Neural cell (in vitro differentiated cells): ENCODE measurements around the gene CRACR2B. TPM values are rescaled to one million over a fixed set of nuclear protein-coding genes. Genes with fewer than 3 reads are reported as not detected.

ENCODE experiments used
- H2AFZ ChIP-seq: fragments of 200-600, 300-800 bp; sonication (generic), shearing (Covaris generic); 2 replicates; pipeline ENCODE4 v1.6.0; 2014; ENCODE audit warnings: low read depth, mild to moderate bottlenecking, antibody characterized with exemption, low read length, moderate library complexity
- H3F3A ChIP-seq: fragments of 200-600 bp; shearing (Covaris generic); 2 replicates; pipeline ENCODE4 v1.6.1; 2016; ENCODE audit warnings: mild to moderate bottlenecking, moderate library complexity, mixed read lengths, antibody characterized with exemption, low read length; ENCODE audit not compliant: insufficient read depth, poor library complexity, severe bottlenecking
- H3K27ac ChIP-seq: fragments of 200-600, 300-800 bp; sonication (generic), shearing (Covaris generic); 2 replicates; pipeline ENCODE4 v1.5.1; 2014; ENCODE audit warnings: mild to moderate bottlenecking, low read length, moderate library complexity
- H3K27me3 ChIP-seq: fragments of 300-800, 200-600 bp; sonication (generic), shearing (Covaris generic); 2 replicates; pipeline ENCODE4 v1.6.0; 2014; ENCODE audit warnings: mild to moderate bottlenecking, low read depth, low read length, moderate library complexity; ENCODE audit not compliant: insufficient read depth
- H3K36me3 ChIP-seq: fragments of 300-800, 200-600 bp; sonication (generic), shearing (Covaris generic); 2 replicates; pipeline ENCODE4 v1.5.1; 2014; ENCODE audit warnings: mild to moderate bottlenecking, antibody characterized with exemption, low read length, moderate library complexity; ENCODE audit not compliant: insufficient read depth
- H3K4me2 ChIP-seq: fragments of 300-800, 200-600 bp; sonication (generic), shearing (Covaris generic); 2 replicates; pipeline ENCODE4 v1.6.0; 2014; ENCODE audit warnings: mild to moderate bottlenecking, low read length
- H3K4me3 ChIP-seq: fragments of 300-800, 200-600 bp; sonication (generic), shearing (Covaris generic); 2 replicates; pipeline ENCODE4 v1.5.1; 2014; ENCODE audit warnings: mild to moderate bottlenecking, low read length, moderate library complexity
- H3K79me2 ChIP-seq: fragments of 200-600 bp; shearing (Covaris generic); replicated peaks from 2 replicates; pipeline ENCODE4 v1.6.0; 2014; ENCODE audit warnings: mild to moderate bottlenecking, low read length, moderate library complexity; ENCODE audit not compliant: insufficient read depth
- H3K9ac ChIP-seq: fragments of 300-800, 200-600 bp; sonication (generic), shearing (Covaris generic); 2 replicates; pipeline ENCODE4 v1.6.1; 2016; ENCODE audit warnings: mild to moderate bottlenecking, low read length, mixed read lengths
- H3K9me2 ChIP-seq: fragments of 200-600 bp; shearing (Covaris generic); 2 replicates; pipeline ENCODE4 v1.6.1; 2016; ENCODE audit warnings: mild to moderate bottlenecking, low read length, mixed read lengths; ENCODE audit not compliant: insufficient read depth
- H3K9me3 ChIP-seq: fragments of 200-600, 300-800 bp; sonication (generic), shearing (Covaris generic); 2 replicates; pipeline ENCODE4 v1.6.1; 2016; ENCODE audit warnings: mild to moderate bottlenecking, mixed run types, low read length, moderate library complexity, mixed read lengths
- H4K20me1 ChIP-seq: fragments of 200-600 bp; shearing (Covaris generic); 2 replicates; pipeline ENCODE4 v1.6.1; 2016; ENCODE audit warnings: mild to moderate bottlenecking, mixed run types; ENCODE audit not compliant: insufficient read depth
- EP300 ChIP-seq: fragments of 450-650 bp; conservative IDR thresholded peaks from 2 replicates; pipeline ENCODE4 v1.6.1; 2014; ENCODE audit warnings: antibody characterized with exemption, mild to moderate bottlenecking, moderate library complexity; ENCODE audit not compliant: poor library complexity, severe bottlenecking
- EZH2 ChIP-seq: fragments of 200-600, 300-800 bp; shearing (Covaris generic), sonication (generic); IDR thresholded peaks from 2 replicates; pipeline ENCODE4 v1.6.1; 2014; ENCODE audit warnings: antibody characterized with exemption, low read length, borderline replicate concordance, mild to moderate bottlenecking; ENCODE audit not compliant: insufficient read depth, poor library complexity, severe bottlenecking
- MXI1 ChIP-seq: fragments of 450-650 bp; conservative IDR thresholded peaks from 2 replicates; pipeline ENCODE4 v1.6.1; 2014; ENCODE audit warnings: antibody characterized with exemption, mild to moderate bottlenecking; ENCODE audit not compliant: poor library complexity, severe bottlenecking
- POLR2AphosphoS5 ChIP-seq: IDR thresholded peaks from 2 replicates; pipeline ENCODE4 v1.6.1; 2012
- RAD21 ChIP-seq: fragments of 450-650 bp; conservative IDR thresholded peaks from 2 replicates; pipeline ENCODE4 v1.6.1; 2014; ENCODE audit warnings: antibody characterized with exemption, mild to moderate bottlenecking, moderate library complexity
- SMC3 ChIP-seq: fragments of 450-650 bp; conservative IDR thresholded peaks from 2 replicates; pipeline ENCODE4 v1.6.1; 2014; ENCODE audit warnings: antibody characterized with exemption, mild to moderate bottlenecking, moderate library complexity; ENCODE audit not compliant: poor library complexity
- TAF1 ChIP-seq: IDR thresholded peaks from 2 replicates; pipeline ENCODE4 v1.6.1; 2012; ENCODE audit warnings: low read depth
- polyA plus RNA-seq: library from polyadenylated mRNA; depleted of rRNA; stranded (reverse); fragments of >200 nt; gene quantifications from 2 replicates; pipeline ENCODE4 v1.2.3, GENCODE V29; 2014
- TF ChIP-seq, protein P1 (sequence below): fragments of 450-650 bp; IDR thresholded peaks from 2 replicates; pipeline ENCODE4 v1.5.1; 2014; ENCODE audit warnings: antibody characterized with exemption, mild to moderate bottlenecking, moderate library complexity; ENCODE audit not compliant: poor library complexity, severe bottlenecking
- TF ChIP-seq, protein P2 (sequence below): IDR thresholded peaks from 2 replicates; pipeline ENCODE4 v1.6.1; 2012; ENCODE audit warnings: borderline replicate concordance

Gene CRACR2B
- polyA plus RNA-seq, 1 donor from 2014 or later = 1.2 TPM

DNA sequence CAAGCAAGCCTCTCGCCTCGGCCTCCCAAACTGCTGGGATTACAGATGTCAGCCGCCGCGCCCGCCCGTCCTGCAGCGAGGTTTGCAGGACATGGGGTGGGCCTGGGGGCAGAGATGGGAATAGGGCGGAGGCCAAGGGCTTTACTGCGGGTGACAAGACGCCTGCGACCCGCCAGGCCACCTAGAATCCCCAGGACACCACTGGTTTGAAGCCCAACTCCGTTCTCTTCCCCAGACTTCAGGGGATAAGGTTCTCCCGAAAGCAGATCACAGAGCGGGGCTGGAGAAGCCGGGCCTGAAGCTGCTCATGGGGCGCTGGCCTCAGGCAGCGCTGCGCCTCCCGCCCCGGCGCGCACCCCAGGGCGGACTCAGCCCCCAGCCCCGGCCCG lies 14.3 kb downstream of the CRACR2B start:
- H3K36me3 ChIP-seq = no peaks in the 10 kb centered on the region
- peak overlapping the region; percentile 83 for H3K9ac ChIP-seq
- H3K27me3 ChIP-seq = peaks cover 4% of the 10 kb centered on the region
- no peak overlapping the region for H2AFZ ChIP-seq
- H3K4me3 ChIP-seq = peak overlapping the region; percentile 88
- no peaks in the 10 kb centered on the region for H3K9me2 ChIP-seq
- TF ChIP-seq RAD21 (no peak), MXI1 (no peak), EP300 (no peak), EZH2 (no peak), SMC3 (no peak), POLR2AphosphoS5 (no peak), TAF1 (no peak)
- TF ChIP-seq, protein P1, sequence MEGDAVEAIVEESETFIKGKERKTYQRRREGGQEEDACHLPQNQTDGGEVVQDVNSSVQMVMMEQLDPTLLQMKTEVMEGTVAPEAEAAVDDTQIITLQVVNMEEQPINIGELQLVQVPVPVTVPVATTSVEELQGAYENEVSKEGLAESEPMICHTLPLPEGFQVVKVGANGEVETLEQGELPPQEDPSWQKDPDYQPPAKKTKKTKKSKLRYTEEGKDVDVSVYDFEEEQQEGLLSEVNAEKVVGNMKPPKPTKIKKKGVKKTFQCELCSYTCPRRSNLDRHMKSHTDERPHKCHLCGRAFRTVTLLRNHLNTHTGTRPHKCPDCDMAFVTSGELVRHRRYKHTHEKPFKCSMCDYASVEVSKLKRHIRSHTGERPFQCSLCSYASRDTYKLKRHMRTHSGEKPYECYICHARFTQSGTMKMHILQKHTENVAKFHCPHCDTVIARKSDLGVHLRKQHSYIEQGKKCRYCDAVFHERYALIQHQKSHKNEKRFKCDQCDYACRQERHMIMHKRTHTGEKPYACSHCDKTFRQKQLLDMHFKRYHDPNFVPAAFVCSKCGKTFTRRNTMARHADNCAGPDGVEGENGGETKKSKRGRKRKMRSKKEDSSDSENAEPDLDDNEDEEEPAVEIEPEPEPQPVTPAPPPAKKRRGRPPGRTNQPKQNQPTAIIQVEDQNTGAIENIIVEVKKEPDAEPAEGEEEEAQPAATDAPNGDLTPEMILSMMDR = no peak
- TF ChIP-seq, protein P2, sequence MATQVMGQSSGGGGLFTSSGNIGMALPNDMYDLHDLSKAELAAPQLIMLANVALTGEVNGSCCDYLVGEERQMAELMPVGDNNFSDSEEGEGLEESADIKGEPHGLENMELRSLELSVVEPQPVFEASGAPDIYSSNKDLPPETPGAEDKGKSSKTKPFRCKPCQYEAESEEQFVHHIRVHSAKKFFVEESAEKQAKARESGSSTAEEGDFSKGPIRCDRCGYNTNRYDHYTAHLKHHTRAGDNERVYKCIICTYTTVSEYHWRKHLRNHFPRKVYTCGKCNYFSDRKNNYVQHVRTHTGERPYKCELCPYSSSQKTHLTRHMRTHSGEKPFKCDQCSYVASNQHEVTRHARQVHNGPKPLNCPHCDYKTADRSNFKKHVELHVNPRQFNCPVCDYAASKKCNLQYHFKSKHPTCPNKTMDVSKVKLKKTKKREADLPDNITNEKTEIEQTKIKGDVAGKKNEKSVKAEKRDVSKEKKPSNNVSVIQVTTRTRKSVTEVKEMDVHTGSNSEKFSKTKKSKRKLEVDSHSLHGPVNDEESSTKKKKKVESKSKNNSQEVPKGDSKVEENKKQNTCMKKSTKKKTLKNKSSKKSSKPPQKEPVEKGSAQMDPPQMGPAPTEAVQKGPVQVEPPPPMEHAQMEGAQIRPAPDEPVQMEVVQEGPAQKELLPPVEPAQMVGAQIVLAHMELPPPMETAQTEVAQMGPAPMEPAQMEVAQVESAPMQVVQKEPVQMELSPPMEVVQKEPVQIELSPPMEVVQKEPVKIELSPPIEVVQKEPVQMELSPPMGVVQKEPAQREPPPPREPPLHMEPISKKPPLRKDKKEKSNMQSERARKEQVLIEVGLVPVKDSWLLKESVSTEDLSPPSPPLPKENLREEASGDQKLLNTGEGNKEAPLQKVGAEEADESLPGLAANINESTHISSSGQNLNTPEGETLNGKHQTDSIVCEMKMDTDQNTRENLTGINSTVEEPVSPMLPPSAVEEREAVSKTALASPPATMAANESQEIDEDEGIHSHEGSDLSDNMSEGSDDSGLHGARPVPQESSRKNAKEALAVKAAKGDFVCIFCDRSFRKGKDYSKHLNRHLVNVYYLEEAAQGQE = no peak
- no peaks in the 10 kb centered on the region for H3F3A ChIP-seq
- H3K4me2 ChIP-seq = no peak overlapping the region
- H3K9me3 ChIP-seq = no peaks in the 10 kb centered on the region
- peaks cover 12% of the 10 kb centered on the region for H3K79me2 ChIP-seq
- H3K27ac ChIP-seq = peak overlapping the region; percentile 59
- no peaks in the 10 kb centered on the region for H4K20me1 ChIP-seq

DNA sequence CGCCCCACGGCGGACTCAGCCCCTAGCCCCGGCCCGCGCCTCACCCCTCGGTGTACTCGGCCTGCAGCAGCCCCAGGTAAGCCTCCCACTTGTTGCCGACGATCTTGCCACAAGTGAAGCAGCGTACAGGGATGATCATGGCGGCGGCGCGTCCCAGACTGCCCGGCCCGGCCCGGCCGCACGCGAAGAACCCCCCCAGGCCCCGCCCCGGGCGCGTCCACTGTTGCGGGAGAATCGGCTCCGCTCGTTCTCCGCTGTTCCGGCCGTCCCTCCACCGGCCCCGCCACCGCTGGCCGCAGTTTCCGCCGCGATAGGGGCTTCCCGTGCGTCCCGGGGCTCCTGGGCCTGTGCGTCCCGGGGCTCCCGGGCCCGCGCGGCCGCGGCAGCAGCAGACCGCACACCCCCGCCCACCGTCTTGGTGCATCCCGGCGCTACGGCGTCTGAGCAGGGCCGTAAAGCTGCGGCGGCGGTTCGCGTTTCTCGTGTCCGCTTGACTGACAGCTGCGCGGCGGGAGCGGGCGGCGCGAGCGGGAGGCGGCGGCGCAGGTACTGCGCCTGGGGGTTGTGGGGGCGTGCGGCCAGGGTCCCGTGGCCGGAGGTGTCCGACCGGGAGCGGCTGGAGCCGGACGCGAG lies 14.8 kb downstream of the CRACR2B start, which contains the start of the genes POLR2L and TSPAN4:
TSS of gene POLR2L (minus strand) at position 160 of the 633 bp plus-strand sequence. CDS start at position 139, 21 bp downstream.
TSS of gene TSPAN4 (plus strand) at position 483 of the 633 bp plus-strand sequence. CDS start 7,453 bp downstream, outside the sequence.
- TF ChIP-seq SMC3 (peak; percentile 50), MXI1 (peak; percentile 93), RAD21 (peak; percentile 25), EZH2 (no peak), EP300 (peak; percentile 69), TAF1 (no peak), POLR2AphosphoS5 (peak; percentile 84)
- TF ChIP-seq, protein P1 = no peak
- TF ChIP-seq, protein P2 = no peak
- Histone ChIP-seq H2AFZ (no peak within 1 kb of the TSS), H3K27me3 (peaks cover 4% of the 10 kb centered on the region), H3K9me2 (no peaks in the 10 kb centered on the region), H3K36me3 (no peaks in the 10 kb centered on the region), H3K4me2 (no peak within 1 kb of the TSS), H3F3A (no peaks in the 10 kb centered on the region), H4K20me1 (no peaks in the 10 kb centered on the region), H3K9me3 (no peaks in the 10 kb centered on the region), H3K9ac (peak within 1 kb of the TSS; percentile 83), H3K27ac (peak within 1 kb of the TSS; percentile 59), H3K4me3 (peak within 1 kb of the TSS; percentile 88), H3K79me2 (peaks cover 12% of the 10 kb centered on the region)
